CD4-positive, alpha-beta T cell (primary cell): Measurements from ENCODE around the gene PATJ. TPM values are rescaled to one million over a fixed set of nuclear protein-coding genes. Genes with fewer than 3 reads are reported as not detected.

Source experiments
- ATAC-seq: fragments of 200-7000 bp; cut with Tn5 transposase; one replicate; pipeline ENCODE4 v1.10.0; 2022; ENCODE audit warnings: mild to moderate bottlenecking; ENCODE audit not compliant: poor library complexity
- CTCF ChIA-PET: fragments of 350-600 bp; sonication (Branson Sonifier 250); formaldehyde crosslinking; loops from one replicate; lab custom pipeline; 2021; ENCODE audit warnings: antibody characterized with exemption, inconsistent platforms; lab: Charles Lee
- POLR2A ChIA-PET: fragments of 350-600 bp; sonication (Branson Sonifier 250); formaldehyde crosslinking; loops from one replicate; lab custom pipeline; 2021; ENCODE audit warnings: antibody characterized with exemption, inconsistent platforms; lab: Charles Lee
- DNase-seq, 14 experiments: peaks; one replicate each; pipeline ENCODE4 v3.0.0-alpha.2; 2013 to 2020; ENCODE audit warnings: mixed read lengths in 2 of 14
- H3K27ac ChIP-seq, 2 donors: one replicate each; pipeline versions ENCODE4 v1.5.1 to v1.7.0; 2013; ENCODE audit warnings: low read length in 2 of 2, low read depth in 1 of 2, mild to moderate bottlenecking in 1 of 2
- H3K27me3 ChIP-seq, 2 experiments: 1 replicate in 1 of 2; 2 replicates in 1 of 2; pipeline versions ENCODE4 v1.6.1 to v1.7.0; 2013; ENCODE audit warnings: low read length in 2 of 2, control low read depth in 1 of 2, mild to moderate bottlenecking in 1 of 2, moderate library complexity in 1 of 2; ENCODE audit not compliant: insufficient read depth in 2 of 2, control insufficient read depth in 1 of 2
- H3K36me3 ChIP-seq: one replicate; pipeline ENCODE4 v1.6.1; 2013; ENCODE audit warnings: low read length, control low read depth; ENCODE audit not compliant: insufficient read depth
- H3K4me1 ChIP-seq: one replicate; pipeline ENCODE4 v1.6.1; 2013; ENCODE audit warnings: low read length, control low read depth; ENCODE audit not compliant: insufficient read depth
- H3K4me3 ChIP-seq: one replicate; pipeline ENCODE4 v1.5.1; 2013; ENCODE audit warnings: mild to moderate bottlenecking, low read length, moderate library complexity
- H3K9me3 ChIP-seq, 2 experiments: 1 replicate in 1 of 2; 2 replicates in 1 of 2; pipeline versions ENCODE4 v1.6.1 to v1.7.0; 2013; ENCODE audit warnings: low read length in 2 of 2, mild to moderate bottlenecking in 2 of 2, control low read depth in 1 of 2, moderate library complexity in 1 of 2; ENCODE audit not compliant: control insufficient read depth in 1 of 2, insufficient read depth in 1 of 2
- H3K27ac Mint-ChIP-seq: one replicate; pipeline ENCODE4 v1.8.0; 2020; ENCODE audit warnings: mixed read lengths
- H3K27me3 Mint-ChIP-seq: one replicate; pipeline ENCODE4 v1.8.0; 2021; ENCODE audit warnings: mixed read lengths
- H3K36me3 Mint-ChIP-seq: one replicate; pipeline ENCODE4 v1.8.0; 2021; ENCODE audit warnings: low read depth, mixed read lengths
- H3K4me1 Mint-ChIP-seq: one replicate; pipeline ENCODE4 v1.8.0; 2021; ENCODE audit warnings: low read depth, mixed read lengths
- H3K4me3 Mint-ChIP-seq: one replicate; pipeline ENCODE4 v1.8.0; 2020; ENCODE audit warnings: mild to moderate bottlenecking, mixed read lengths
- H3K9me3 Mint-ChIP-seq: one replicate; pipeline ENCODE4 v1.8.0; 2020; ENCODE audit warnings: mixed read lengths
- intact Hi-C, 2 experiments: fragments of 100-400 bp; cut with DNase I in 1 of 2; cut with micrococcal nuclease in 1 of 2; formaldehyde crosslinking; loops; one replicate each; pipeline versions ENCODE4 v1.15.1 to v1.9.0; 2023 to 2025; cut with DNase I, micrococcal nuclease
- total RNA-seq, 174 experiments: library from RNA in 2 of 174; stranded (reverse) in 2 of 174; gene quantifications; one replicate each; pipeline ENCODE4 v1.2.3 and lab custom pipeline; 2021 to 2026
- TF ChIP-seq, protein P1 (sequence below): fragments of 200-600 bp; IDR thresholded peaks from one replicate; pipeline ENCODE4 v1.8.0; 2022; ENCODE audit warnings: antibody characterized with exemption, mild to moderate bottlenecking

PATJ gene
- total RNA-seq, 2 experiments from 2014 or later = 50.4 to 54.1 TPM

DNA sequence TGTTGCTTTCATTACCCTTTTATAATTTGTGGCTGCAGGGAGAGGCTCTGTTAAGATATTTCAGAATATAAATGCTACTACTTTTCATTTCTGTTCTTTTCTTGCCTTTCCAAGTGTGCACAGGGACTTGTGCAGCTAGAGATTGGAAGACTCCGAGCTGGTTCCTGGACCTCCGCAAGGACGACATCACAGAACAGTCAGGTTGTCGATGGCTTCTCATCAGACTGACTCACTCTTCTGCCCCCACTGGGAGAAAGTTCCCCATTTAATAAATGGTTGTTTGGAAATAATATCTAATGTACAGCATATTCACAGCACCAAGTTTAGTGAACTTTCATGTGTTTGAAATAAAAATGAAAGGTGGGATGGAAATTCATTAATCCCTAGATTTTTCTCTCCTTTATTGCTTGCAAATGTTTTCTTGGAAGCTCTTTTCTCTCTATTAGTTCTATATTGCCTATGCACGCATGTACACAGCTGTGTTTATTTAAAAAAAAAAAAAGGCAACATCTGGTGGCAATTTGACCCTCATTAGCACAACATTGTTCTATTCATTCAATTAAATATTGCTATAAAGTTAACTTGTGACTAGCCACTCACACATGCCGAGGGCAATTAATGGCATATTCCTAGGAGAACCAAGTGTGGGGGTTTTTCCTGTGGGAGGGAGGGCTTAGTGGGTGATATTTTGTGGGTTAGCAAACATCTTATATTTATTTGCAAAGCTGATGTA, 374.9 kb downstream of the PATJ start:
- peaks cover 56% of the 10 kb centered on the region for H3K36me3 Mint-ChIP-seq
- H3K4me1 ChIP-seq = no peaks in the 10 kb centered on the region
- POLR2A ChIA-PET = no interaction called here

DNA sequence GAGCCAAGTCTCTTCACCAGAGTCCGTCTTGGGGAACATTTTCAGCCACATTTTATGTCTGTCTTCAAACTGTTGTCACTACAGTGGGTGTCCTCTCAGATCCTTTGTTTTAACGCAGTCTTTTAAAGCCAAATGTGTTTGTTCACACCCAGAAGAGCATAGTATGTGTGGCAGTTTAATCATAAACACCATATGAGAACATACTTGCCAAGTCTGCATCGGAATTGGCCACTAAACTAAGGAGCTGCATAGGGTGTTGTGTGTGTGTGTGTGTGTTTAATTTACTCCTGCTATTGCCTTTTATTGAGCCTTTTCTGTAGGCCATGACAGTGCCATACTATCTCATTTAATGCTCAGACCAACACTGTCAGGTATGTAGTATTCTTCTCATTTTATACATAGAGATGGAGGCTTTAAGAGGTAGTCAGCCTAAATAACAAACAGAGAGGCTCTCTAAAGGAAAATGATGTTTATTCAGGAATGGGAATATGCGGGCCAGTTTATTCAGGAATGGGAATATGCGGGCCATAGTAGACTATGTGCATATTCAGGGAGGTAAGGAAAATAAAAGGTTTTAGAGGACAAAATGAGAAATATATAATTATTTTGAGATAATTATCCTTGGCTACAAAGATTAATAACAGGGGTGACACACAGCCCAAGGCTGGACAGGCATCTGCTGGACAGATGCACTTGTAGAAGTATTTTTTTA, 384.5 kb downstream of the PATJ start:
- peaks cover 23% of the 10 kb centered on the region for H3K36me3 ChIP-seq
- ATAC-seq (no peak), DNase-seq (no peak)
- H3K27ac ChIP-seq = no peak overlapping the region
- Mint-ChIP-seq H3K27me3 (no peaks in the 10 kb centered on the region), H3K27ac (no peak overlapping the region), H3K36me3 (peaks cover 33% of the 10 kb centered on the region), H3K4me1 (no peaks in the 10 kb centered on the region), H3K9me3 (no peaks in the 10 kb centered on the region), H3K4me3 (no peak overlapping the region)
- H3K4me1 ChIP-seq = no peaks in the 10 kb centered on the region
- H3K27me3 ChIP-seq = no peaks in the 10 kb centered on the region
- TF ChIP-seq, protein P1, sequence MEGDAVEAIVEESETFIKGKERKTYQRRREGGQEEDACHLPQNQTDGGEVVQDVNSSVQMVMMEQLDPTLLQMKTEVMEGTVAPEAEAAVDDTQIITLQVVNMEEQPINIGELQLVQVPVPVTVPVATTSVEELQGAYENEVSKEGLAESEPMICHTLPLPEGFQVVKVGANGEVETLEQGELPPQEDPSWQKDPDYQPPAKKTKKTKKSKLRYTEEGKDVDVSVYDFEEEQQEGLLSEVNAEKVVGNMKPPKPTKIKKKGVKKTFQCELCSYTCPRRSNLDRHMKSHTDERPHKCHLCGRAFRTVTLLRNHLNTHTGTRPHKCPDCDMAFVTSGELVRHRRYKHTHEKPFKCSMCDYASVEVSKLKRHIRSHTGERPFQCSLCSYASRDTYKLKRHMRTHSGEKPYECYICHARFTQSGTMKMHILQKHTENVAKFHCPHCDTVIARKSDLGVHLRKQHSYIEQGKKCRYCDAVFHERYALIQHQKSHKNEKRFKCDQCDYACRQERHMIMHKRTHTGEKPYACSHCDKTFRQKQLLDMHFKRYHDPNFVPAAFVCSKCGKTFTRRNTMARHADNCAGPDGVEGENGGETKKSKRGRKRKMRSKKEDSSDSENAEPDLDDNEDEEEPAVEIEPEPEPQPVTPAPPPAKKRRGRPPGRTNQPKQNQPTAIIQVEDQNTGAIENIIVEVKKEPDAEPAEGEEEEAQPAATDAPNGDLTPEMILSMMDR = no peak
- no peak overlapping the region for H3K4me3 ChIP-seq
- ChIA-PET POLR2A (no interaction called here), CTCF (interaction anchor here (1.2 kb wide), 1 partner anchor 20 kb away, joined by 3 read pairs; no protein-coding TSS in a partner anchor)
- no peaks in the 10 kb centered on the region for H3K9me3 ChIP-seq
- intact Hi-C loops = no loop called here

More for the DNA sequence above, 374.9 kb downstream of the PATJ start:
- Histone ChIP-seq H3K9me3 (no peaks in the 10 kb centered on the region), H3K27me3 (no peaks in the 10 kb centered on the region), H3K36me3 (peaks cover 13% of the 10 kb centered on the region), H3K27ac (no peak overlapping the region), H3K4me3 (no peak overlapping the region)
- Mint-ChIP-seq H3K4me1 (no peaks in the 10 kb centered on the region), H3K4me3 (no peak overlapping the region), H3K27me3 (no peaks in the 10 kb centered on the region), H3K27ac (no peak overlapping the region), H3K9me3 (no peaks in the 10 kb centered on the region)
- TF ChIP-seq, protein P1 = no peak
- ATAC-seq (no peak), DNase-seq (no peak)
- CTCF ChIA-PET = no interaction called here
- intact Hi-C loops = no loop called here

DNA sequence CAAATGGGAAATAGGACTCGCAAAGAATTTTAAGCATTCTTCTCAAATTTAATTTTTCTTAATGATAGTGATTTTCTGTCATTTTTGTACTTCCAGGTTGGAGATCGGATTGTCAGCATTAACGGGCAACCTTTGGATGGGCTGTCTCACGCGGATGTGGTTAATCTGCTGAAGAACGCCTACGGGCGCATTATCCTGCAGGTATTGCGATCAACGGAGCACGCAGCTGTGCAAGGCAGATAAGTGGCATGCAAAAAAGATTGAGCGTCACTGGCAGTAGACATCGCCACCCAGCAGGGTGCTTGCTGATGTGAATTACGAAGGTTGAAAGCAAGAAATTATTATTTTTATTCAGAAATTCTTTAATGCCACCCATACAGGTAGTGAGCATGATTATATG, 386.5 kb downstream of the PATJ start:
- Histone ChIP-seq H3K36me3 (peaks cover 26% of the 10 kb centered on the region), H3K4me1 (no peaks in the 10 kb centered on the region), H3K27ac (no peak overlapping the region), H3K27me3 (no peaks in the 10 kb centered on the region), H3K4me3 (no peak overlapping the region), H3K9me3 (no peaks in the 10 kb centered on the region)
- H3K9me3 Mint-ChIP-seq = no peaks in the 10 kb centered on the region
- no peaks in the 10 kb centered on the region for H3K4me1 Mint-ChIP-seq
- CTCF ChIA-PET = no interaction called here
- intact Hi-C loops = no loop called here
- H3K27me3 Mint-ChIP-seq = no peaks in the 10 kb centered on the region
- no peak overlapping the region for H3K27ac Mint-ChIP-seq
- POLR2A ChIA-PET = no interaction called here
- no peak overlapping the region for H3K4me3 Mint-ChIP-seq
- no peak for DNase-seq
- ATAC-seq = no peak
- peaks cover 42% of the 10 kb centered on the region for H3K36me3 Mint-ChIP-seq
- TF ChIP-seq, protein P1 = no peak
